Measurements from ENCODE around the gene ACTG1.
A peak's percentile ranks its signal among the peaks of the same experiment; 100 is the strongest.

Gene ACTG1

GRCh38 chr17:81510785-81511553 is 1.6 kb downstream of the ACTG1 start:
- Mint-ChIP-seq H3K27me3 (ENCODE audit: low read depth) (peaks cover 3% of the 10 kb centered on the region), H3K36me3 (ENCODE audit: low read depth) (peaks cover 47% of the 10 kb centered on the region), H3K4me3 (peak overlapping the region; percentile 100), H3K27ac (peak overlapping the region; percentile 94), H3K4me1 (ENCODE audit: low read depth) (peaks cover 22% of the 10 kb centered on the region), H3K9me3 (no peaks in the 10 kb centered on the region)
- peak; percentile 28 for DNase-seq (ENCODE audit: low spot score)

GRCh38 chr17:81509972-81510784 is 2.4 kb downstream of the ACTG1 start:
- DNase-seq (ENCODE audit: low spot score), result no peak
- Mint-ChIP-seq H3K27me3 (ENCODE audit: low read depth) (peaks cover 6% of the 10 kb centered on the region), H3K4me3 (peak overlapping the region; percentile 100), H3K4me1 (ENCODE audit: low read depth) (peaks cover 18% of the 10 kb centered on the region), H3K9me3 (no peaks in the 10 kb centered on the region), H3K27ac (peak overlapping the region; percentile 94), H3K36me3 (ENCODE audit: low read depth) (peaks cover 47% of the 10 kb centered on the region)

GRCh38 chr17:81509207-81509971 is 3.2 kb downstream of the ACTG1 start:
- H3K27me3 Mint-ChIP-seq (ENCODE audit: low read depth), result peaks cover 10% of the 10 kb centered on the region
- H3K9me3 Mint-ChIP-seq, result no peaks in the 10 kb centered on the region
- H3K4me3 Mint-ChIP-seq, result peak overlapping the region; percentile 100
- H3K4me1 Mint-ChIP-seq (ENCODE audit: low read depth), result peaks cover 18% of the 10 kb centered on the region
- peaks cover 47% of the 10 kb centered on the region for H3K36me3 Mint-ChIP-seq (ENCODE audit: low read depth)
- no peak for DNase-seq (ENCODE audit: low spot score)
- H3K27ac Mint-ChIP-seq, result peak overlapping the region; percentile 85

GRCh38 chr17:81508639-81509206 is 3.9 kb downstream of the ACTG1 start:
- Mint-ChIP-seq H3K36me3 (ENCODE audit: low read depth) (peaks cover 47% of the 10 kb centered on the region), H3K9me3 (no peaks in the 10 kb centered on the region), H3K27ac (peak overlapping the region; percentile 85), H3K4me3 (peak overlapping the region; percentile 100), H3K27me3 (ENCODE audit: low read depth) (peaks cover 10% of the 10 kb centered on the region), H3K4me1 (ENCODE audit: low read depth) (peaks cover 18% of the 10 kb centered on the region)
- DNase-seq (ENCODE audit: low spot score), result no peak

GRCh38 chr17:81503619-81504018 is 9.0 kb downstream of the ACTG1 start:
- Mint-ChIP-seq H3K36me3 (ENCODE audit: low read depth) (peaks cover 10% of the 10 kb centered on the region), H3K4me1 (ENCODE audit: low read depth) (peaks cover 7% of the 10 kb centered on the region), H3K9me3 (no peaks in the 10 kb centered on the region), H3K4me3 (no peak overlapping the region), H3K27ac (no peak overlapping the region), H3K27me3 (ENCODE audit: low read depth) (peaks cover 18% of the 10 kb centered on the region)
- no peak for DNase-seq (ENCODE audit: low spot score)

- DNase-seq (ENCODE audit: low spot score), result no peak
- H3K4me1 Mint-ChIP-seq (ENCODE audit: low read depth), result peaks cover 2% of the 10 kb centered on the region
- no peaks in the 10 kb centered on the region for H3K9me3 Mint-ChIP-seq
- no peaks in the 10 kb centered on the region for H3K36me3 Mint-ChIP-seq (ENCODE audit: low read depth)
- H3K27ac Mint-ChIP-seq, result no peak overlapping the region
- H3K4me3 Mint-ChIP-seq, result no peak overlapping the region
- peaks cover 21% of the 10 kb centered on the region for H3K27me3 Mint-ChIP-seq (ENCODE audit: low read depth)
Measured at GRCh38 chr17:81502471-81503017, 10.1 kb downstream of the ACTG1 start.

- no peak overlapping the region for H3K27ac Mint-ChIP-seq
- peaks cover 3% of the 10 kb centered on the region for H3K4me1 Mint-ChIP-seq (ENCODE audit: low read depth)
- no peak overlapping the region for H3K4me3 Mint-ChIP-seq
- no peaks in the 10 kb centered on the region for H3K9me3 Mint-ChIP-seq
- DNase-seq (ENCODE audit: low spot score), result no peak
- H3K27me3 Mint-ChIP-seq (ENCODE audit: low read depth), result peaks cover 20% of the 10 kb centered on the region
- no peaks in the 10 kb centered on the region for H3K36me3 Mint-ChIP-seq (ENCODE audit: low read depth)
Measured at GRCh38 chr17:81500047-81500446, 12.6 kb downstream of the ACTG1 start.

- peaks cover 7% of the 10 kb centered on the region for H3K4me1 Mint-ChIP-seq (ENCODE audit: low read depth)
- no peak overlapping the region for H3K27ac Mint-ChIP-seq
- no peak overlapping the region for H3K4me3 Mint-ChIP-seq
- H3K36me3 Mint-ChIP-seq (ENCODE audit: low read depth), result no peaks in the 10 kb centered on the region
- H3K9me3 Mint-ChIP-seq, result no peaks in the 10 kb centered on the region
- peaks cover 17% of the 10 kb centered on the region for H3K27me3 Mint-ChIP-seq (ENCODE audit: low read depth)
- DNase-seq (ENCODE audit: low spot score), result no peak
Measured at GRCh38 chr17:81499601-81499970, 13.0 kb downstream of the ACTG1 start.

GRCh38 chr17:81498953-81499600 is 13.5 kb downstream of the ACTG1 start:
- DNase-seq (ENCODE audit: low spot score), result no peak
- Mint-ChIP-seq H3K27me3 (ENCODE audit: low read depth) (peaks cover 17% of the 10 kb centered on the region), H3K4me3 (no peak overlapping the region), H3K36me3 (ENCODE audit: low read depth) (no peaks in the 10 kb centered on the region), H3K4me1 (ENCODE audit: low read depth) (peaks cover 9% of the 10 kb centered on the region), H3K27ac (no peak overlapping the region), H3K9me3 (no peaks in the 10 kb centered on the region)

- Mint-ChIP-seq H3K27me3 (ENCODE audit: low read depth) (peaks cover 15% of the 10 kb centered on the region), H3K4me3 (no peak overlapping the region), H3K4me1 (ENCODE audit: low read depth) (peaks cover 8% of the 10 kb centered on the region), H3K36me3 (ENCODE audit: low read depth) (no peaks in the 10 kb centered on the region), H3K27ac (no peak overlapping the region), H3K9me3 (no peaks in the 10 kb centered on the region)
- DNase-seq (ENCODE audit: low spot score), result no peak
Measured at GRCh38 chr17:81494626-81495377, 17.8 kb downstream of the ACTG1 start.

- Mint-ChIP-seq H3K27ac (no peak overlapping the region), H3K4me3 (no peak overlapping the region), H3K36me3 (ENCODE audit: low read depth) (no peaks in the 10 kb centered on the region), H3K27me3 (ENCODE audit: low read depth) (peaks cover 15% of the 10 kb centered on the region), H3K4me1 (ENCODE audit: low read depth) (peaks cover 10% of the 10 kb centered on the region), H3K9me3 (no peaks in the 10 kb centered on the region)
- no peak for DNase-seq (ENCODE audit: low spot score)
Measured at GRCh38 chr17:81493198-81494038, 19.2 kb downstream of the ACTG1 start.

- peaks cover 10% of the 10 kb centered on the region for H3K4me1 Mint-ChIP-seq (ENCODE audit: low read depth)
- H3K27me3 Mint-ChIP-seq (ENCODE audit: low read depth), result peaks cover 9% of the 10 kb centered on the region
- no peaks in the 10 kb centered on the region for H3K36me3 Mint-ChIP-seq (ENCODE audit: low read depth)
Measured at GRCh38 chr17:81492706-81493105, 19.9 kb downstream of the ACTG1 start.

More at GRCh38 chr17:81492706-81493105, 19.9 kb downstream of the ACTG1 start:
- no peak for DNase-seq (ENCODE audit: low spot score)
- H3K4me3 Mint-ChIP-seq, result no peak overlapping the region
- H3K9me3 Mint-ChIP-seq, result no peaks in the 10 kb centered on the region
- no peak overlapping the region for H3K27ac Mint-ChIP-seq
